Measurements from ENCODE around the gene BRD3.

- TF ChIP-seq CTCF (IDR thresholded peaks at IDR 0.05) (no peak), POLR2A (IDR thresholded peaks at IDR 0.05) (no peak)
Observed at GRCh38 chr9:134073500-134073899, 5.7 kb upstream of the BRD3 start.

Measured in heart left ventricle (tissue), 13 donors.